ENCODE results near the gene MYBL2. TPM values are rescaled to one million over a fixed set of nuclear protein-coding genes. Genes with fewer than 3 reads are reported as not detected.

Gene MYBL2
- total RNA-seq, 1 donor from 2014 or later: 19.0 TPM

DNA sequence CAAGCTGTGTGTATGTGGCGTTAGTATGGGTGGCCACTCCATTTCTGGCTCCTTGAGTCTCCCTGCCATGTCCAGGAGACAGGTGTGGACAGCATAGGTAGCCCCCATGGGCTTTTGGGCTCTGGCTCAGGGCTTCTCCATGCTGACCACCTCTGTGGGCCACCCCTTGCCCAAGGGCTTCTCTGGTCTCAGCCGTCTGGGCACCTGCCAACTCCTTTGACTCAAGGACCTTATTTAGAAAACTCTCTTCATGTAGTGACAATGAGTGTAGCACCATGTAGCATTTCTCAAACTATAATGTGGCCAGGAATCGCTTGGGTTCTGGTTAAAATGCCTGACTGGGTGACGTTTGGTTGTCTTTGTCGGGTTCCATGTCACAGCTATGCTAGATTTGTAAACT lies 65.0 kb downstream of the MYBL2 start:
- Mint-ChIP-seq H3K36me3 (ENCODE audit: unreplicated experiment) (no peaks in the 10 kb centered on the region), H3K27me3 (ENCODE audit: unreplicated experiment) (no peaks in the 10 kb centered on the region), H3K9me3 (ENCODE audit: unreplicated experiment) (no peaks in the 10 kb centered on the region), H3K27ac (ENCODE audit: unreplicated experiment) (no peak overlapping the region), H3K4me1 (ENCODE audit: low read depth, unreplicated experiment) (no peaks in the 10 kb centered on the region), H3K4me3 (ENCODE audit: unreplicated experiment) (no peak overlapping the region)
- no peak for DNase-seq
- TF ChIP-seq, protein P1, sequence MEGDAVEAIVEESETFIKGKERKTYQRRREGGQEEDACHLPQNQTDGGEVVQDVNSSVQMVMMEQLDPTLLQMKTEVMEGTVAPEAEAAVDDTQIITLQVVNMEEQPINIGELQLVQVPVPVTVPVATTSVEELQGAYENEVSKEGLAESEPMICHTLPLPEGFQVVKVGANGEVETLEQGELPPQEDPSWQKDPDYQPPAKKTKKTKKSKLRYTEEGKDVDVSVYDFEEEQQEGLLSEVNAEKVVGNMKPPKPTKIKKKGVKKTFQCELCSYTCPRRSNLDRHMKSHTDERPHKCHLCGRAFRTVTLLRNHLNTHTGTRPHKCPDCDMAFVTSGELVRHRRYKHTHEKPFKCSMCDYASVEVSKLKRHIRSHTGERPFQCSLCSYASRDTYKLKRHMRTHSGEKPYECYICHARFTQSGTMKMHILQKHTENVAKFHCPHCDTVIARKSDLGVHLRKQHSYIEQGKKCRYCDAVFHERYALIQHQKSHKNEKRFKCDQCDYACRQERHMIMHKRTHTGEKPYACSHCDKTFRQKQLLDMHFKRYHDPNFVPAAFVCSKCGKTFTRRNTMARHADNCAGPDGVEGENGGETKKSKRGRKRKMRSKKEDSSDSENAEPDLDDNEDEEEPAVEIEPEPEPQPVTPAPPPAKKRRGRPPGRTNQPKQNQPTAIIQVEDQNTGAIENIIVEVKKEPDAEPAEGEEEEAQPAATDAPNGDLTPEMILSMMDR (IDR thresholded peaks at IDR 0.05; ENCODE audit: partially characterized antibody, unreplicated experiment): no peak

DNA sequence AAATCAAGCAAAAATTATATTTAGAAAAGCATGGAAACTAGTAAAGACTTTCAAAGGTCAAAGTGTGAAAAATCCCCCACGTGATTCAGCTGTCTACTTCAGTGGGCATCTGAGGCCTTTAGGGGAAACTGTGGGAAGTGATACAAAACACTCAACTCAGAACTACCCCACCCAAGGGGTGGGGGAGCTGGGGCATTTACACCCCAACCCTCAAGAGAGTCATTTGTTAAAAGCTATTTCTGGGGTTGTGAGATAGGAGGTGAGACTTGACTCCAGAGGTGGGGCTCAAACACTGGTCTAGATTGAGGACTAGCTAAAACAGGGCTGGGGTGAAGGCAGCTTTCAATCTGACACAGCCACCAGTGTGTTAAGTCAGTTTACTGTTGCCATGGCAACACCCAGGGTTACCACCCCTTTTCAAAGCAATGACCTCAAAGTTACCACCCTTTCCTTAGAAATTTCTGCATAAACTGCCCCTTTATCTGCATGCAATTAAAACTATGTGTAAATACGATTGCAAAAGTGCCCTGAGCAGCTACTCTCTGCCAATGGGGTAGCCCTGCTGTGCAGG lies 69.8 kb downstream of the MYBL2 start:
- no peak for DNase-seq
- no peaks in the 10 kb centered on the region for H3K9me3 Mint-ChIP-seq (ENCODE audit: unreplicated experiment)
- no peak overlapping the region for H3K4me3 Mint-ChIP-seq (ENCODE audit: unreplicated experiment)
- no peaks in the 10 kb centered on the region for H3K27me3 Mint-ChIP-seq (ENCODE audit: unreplicated experiment)
- H3K27ac Mint-ChIP-seq (ENCODE audit: unreplicated experiment): no peak overlapping the region
- H3K36me3 Mint-ChIP-seq (ENCODE audit: unreplicated experiment): no peaks in the 10 kb centered on the region
- H3K4me1 Mint-ChIP-seq (ENCODE audit: low read depth, unreplicated experiment): peaks cover 2% of the 10 kb centered on the region
- TF ChIP-seq, protein P1 (IDR thresholded peaks at IDR 0.05; ENCODE audit: partially characterized antibody, unreplicated experiment): no peak

DNA sequence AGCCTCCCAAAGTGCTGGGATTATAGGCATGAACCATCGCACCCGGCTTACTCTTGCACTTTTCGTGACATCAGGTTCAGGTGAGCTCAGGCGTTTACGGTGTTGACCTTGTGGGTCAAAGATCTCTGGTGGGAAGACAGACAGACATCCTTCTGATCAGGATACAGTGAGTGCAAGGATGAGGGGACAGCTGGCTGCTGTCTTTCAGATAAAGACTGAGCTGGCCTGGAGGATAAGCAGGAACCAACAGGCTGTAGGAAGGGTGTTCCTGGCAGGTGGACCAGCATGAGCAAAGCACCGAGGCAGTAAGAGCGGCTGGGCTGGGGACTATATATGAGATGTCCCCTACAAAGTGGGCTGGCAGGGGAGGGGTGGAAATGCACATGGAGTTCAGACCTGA lies 71.0 kb downstream of the MYBL2 start:
- no peak overlapping the region for H3K4me3 Mint-ChIP-seq (ENCODE audit: unreplicated experiment)
- TF ChIP-seq, protein P1 (IDR thresholded peaks at IDR 0.05; ENCODE audit: partially characterized antibody, unreplicated experiment): no peak
- no peaks in the 10 kb centered on the region for H3K9me3 Mint-ChIP-seq (ENCODE audit: unreplicated experiment)
- no peaks in the 10 kb centered on the region for H3K36me3 Mint-ChIP-seq (ENCODE audit: unreplicated experiment)
- no peak overlapping the region for H3K27ac Mint-ChIP-seq (ENCODE audit: unreplicated experiment)
- H3K27me3 Mint-ChIP-seq (ENCODE audit: unreplicated experiment): no peaks in the 10 kb centered on the region
- H3K4me1 Mint-ChIP-seq (ENCODE audit: low read depth, unreplicated experiment): peaks cover 2% of the 10 kb centered on the region
- no peak for DNase-seq

DNA sequence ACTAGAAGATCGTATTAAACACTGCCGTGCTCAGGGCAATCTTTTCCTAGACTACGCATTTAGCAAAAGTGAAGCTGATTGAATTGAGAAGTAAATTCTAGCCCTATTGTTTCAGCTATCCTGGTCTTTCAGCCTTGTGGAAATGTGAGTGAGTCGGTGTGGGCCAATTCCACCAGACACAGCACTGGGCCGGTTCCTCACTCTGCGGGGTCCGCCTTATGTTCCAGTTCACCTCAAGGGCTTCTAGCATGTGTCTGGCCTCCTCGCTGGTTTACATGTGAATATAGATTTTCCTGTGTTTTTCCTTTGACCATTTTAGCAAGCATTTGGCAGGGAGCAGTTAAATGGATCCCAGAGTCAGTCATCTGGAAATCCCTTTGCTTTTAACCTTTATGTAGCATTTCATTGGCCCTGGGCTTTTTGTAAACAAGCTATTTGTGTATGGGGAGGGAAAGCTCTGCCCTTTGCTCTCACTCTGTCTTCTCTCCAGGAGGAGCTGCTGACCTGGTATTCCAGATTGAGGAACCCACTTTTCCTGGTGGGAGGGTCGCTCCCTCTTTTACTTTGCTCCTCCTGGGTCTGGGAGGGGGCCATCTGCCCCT lies 72.3 kb downstream of the MYBL2 start:
- no peaks in the 10 kb centered on the region for H3K27me3 Mint-ChIP-seq (ENCODE audit: unreplicated experiment)
- no peak overlapping the region for H3K27ac Mint-ChIP-seq (ENCODE audit: unreplicated experiment)
- no peak overlapping the region for H3K4me3 Mint-ChIP-seq (ENCODE audit: unreplicated experiment)
- DNase-seq: no peak
- TF ChIP-seq, protein P1 (IDR thresholded peaks at IDR 0.05; ENCODE audit: partially characterized antibody, unreplicated experiment): no peak
- peaks cover 2% of the 10 kb centered on the region for H3K4me1 Mint-ChIP-seq (ENCODE audit: low read depth, unreplicated experiment)
- H3K36me3 Mint-ChIP-seq (ENCODE audit: unreplicated experiment): no peaks in the 10 kb centered on the region
- no peaks in the 10 kb centered on the region for H3K9me3 Mint-ChIP-seq (ENCODE audit: unreplicated experiment)

DNA sequence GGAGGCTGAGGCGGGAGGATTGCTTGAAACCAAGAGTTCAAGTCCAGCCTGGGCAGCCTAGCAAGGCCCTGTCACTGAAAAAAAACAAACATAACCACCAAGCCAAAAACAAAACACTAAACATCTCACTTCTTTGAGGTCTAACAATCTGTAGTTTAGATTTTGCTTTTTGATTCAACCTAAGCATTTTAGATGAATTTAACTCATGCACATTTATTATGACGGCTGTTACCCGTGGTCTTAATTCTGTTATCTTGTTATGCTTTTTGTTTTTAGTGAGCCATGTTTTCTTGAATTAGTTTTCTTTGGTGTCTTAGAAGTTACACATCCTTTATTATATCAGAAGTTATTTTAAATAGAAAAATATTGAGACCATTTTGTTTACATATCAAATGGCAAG lies 73.7 kb downstream of the MYBL2 start:
- Mint-ChIP-seq H3K27ac (ENCODE audit: unreplicated experiment) (no peak overlapping the region), H3K36me3 (ENCODE audit: unreplicated experiment) (no peaks in the 10 kb centered on the region), H3K9me3 (ENCODE audit: unreplicated experiment) (no peaks in the 10 kb centered on the region), H3K4me3 (ENCODE audit: unreplicated experiment) (no peak overlapping the region), H3K27me3 (ENCODE audit: unreplicated experiment) (no peaks in the 10 kb centered on the region), H3K4me1 (ENCODE audit: low read depth, unreplicated experiment) (peaks cover 2% of the 10 kb centered on the region)
- no peak for DNase-seq
- TF ChIP-seq, protein P1 (IDR thresholded peaks at IDR 0.05; ENCODE audit: partially characterized antibody, unreplicated experiment): no peak
